NCI-H2029 (cell line): ENCODE results near the gene CREB5.
"Not testable (repeated sequence)": the region's sequence is repeated elsewhere in the genome, so short reads cannot be mapped to it uniquely, and the experiment has no call there.

Experiments used
- DNase-seq: peaks from one replicate; lab custom pipeline; 2025; lab: John Stamatoyannopoulos, UW

The CREB5 gene

GRCh38 chr7:28784171-28784902, 372.0 kb downstream of the CREB5 start:
- DNase-seq, result no peak

DNA sequence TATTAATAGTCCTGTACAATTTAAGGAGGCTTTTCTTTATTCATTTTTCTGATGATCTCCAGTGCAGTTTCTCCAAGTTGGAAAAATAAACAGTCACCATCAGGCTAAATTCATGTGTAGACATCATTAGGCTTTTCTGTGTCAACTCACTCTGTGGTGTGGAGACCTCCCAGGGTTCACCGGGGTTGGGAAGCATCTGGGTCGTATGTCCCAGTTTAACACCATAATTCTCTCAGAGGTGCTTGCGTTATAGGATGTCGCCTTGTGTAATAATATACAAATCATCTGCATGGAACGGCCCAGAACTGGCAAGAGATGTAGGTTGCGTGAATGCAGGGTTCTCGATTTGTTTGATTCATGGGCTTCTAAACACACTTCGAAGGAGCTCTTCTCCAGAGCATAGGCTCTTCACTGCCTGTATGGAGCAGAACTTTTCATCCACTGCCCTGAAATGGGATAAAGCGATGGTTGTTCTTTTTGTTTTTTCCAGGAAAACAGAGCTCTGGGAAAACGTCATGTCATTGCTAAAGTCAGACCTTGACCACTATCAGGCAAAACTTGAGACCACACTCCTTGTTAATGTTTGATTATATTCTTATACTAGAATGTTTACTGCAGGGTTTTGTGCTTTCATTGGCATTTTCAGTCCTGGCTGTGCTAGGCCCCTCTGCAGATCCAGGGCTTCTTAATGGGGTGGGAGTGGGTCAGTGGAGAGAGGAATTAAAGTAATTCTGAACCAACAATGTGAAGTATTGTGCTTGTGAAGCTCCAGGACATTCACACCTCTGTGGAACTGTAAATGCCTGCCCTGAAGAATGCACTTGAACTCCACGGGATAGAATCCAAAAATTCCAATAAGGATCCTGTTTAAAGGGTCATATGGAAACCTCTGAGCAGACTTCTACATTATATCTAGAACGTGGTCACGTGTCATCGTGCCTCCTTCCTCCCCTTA, 373.0 kb downstream of the CREB5 start:
- no peak for DNase-seq

DNA sequence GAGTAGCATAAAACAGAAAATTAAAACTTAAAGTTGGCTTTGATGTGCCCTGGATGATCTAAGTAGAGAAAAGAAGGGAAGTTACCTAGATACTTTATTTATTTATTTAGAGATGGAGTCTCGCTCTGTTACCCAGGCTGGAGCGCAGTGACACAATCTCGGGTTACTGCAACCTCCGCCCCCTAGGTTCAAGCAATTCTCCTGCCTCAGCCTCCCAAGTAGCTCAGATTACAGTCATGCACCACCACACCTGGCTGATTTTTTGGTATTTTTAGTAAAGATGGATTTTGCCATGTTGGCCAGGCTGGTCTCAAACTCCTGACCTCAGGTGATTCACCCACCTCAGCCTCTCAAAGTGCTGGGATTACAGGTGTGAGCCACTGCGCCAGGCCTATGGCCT, 373.8 kb downstream of the CREB5 start:
- DNase-seq, result not testable (repeated sequence)

DNA sequence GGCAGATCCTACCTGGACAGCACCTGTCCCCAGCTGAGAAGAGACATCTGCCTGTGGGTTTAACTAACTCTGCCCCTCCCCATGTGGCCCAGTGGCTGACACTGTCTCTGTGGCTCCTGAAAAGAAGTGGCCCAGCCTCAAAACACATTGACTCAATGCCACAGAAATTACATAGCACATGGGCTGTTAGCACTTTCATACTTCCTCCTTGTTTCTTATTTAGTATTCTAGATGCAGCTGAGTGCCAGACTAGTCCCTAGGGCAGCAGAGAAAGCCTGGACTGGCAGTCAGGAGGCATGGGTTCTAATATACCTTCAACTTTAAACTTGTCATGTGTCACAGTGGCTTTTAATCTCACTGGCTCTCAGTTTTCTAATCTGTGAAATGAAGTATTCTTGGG, 374.8 kb downstream of the CREB5 start:
- DNase-seq, result no peak

DNA sequence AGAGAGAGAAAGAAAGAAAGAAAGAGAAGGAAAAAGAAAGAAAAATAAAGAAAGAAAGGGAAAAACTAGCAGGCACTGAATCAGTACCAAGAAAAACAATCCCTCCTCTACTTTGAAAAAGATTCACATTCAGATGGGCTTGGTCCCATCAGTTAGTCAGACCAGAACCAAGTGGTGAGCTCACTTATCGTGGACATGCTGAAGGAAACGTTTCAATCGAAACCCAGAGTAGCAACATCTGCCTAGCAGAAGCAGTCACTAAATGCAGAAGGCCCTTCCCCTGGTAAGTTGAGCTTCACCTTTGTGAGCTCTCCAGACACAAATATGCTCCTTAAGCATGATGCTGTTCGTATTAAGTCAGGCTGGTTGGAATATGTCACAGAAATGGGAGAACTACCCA, 378.1 kb downstream of the CREB5 start:
- no peak for DNase-seq

DNA sequence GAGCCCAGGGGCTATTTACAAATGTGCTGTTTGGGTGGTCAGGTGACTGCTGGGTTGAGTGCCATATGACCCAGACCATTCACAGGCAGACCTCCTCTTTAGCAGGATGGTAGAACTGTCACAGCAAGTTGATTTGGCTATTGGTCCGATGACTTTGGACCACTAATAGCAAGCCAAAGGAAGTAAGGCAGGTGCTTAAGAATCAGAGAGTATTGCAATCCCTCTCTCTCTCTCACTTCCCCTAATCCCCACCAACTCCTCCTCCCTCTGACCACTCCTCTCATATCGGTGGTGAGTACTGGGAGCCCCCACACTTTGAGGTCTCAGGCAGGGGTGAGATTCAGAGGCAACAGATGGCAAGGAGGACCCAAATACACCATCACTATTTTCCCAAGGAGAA, 380.5 kb downstream of the CREB5 start:
- DNase-seq, result no peak

DNA sequence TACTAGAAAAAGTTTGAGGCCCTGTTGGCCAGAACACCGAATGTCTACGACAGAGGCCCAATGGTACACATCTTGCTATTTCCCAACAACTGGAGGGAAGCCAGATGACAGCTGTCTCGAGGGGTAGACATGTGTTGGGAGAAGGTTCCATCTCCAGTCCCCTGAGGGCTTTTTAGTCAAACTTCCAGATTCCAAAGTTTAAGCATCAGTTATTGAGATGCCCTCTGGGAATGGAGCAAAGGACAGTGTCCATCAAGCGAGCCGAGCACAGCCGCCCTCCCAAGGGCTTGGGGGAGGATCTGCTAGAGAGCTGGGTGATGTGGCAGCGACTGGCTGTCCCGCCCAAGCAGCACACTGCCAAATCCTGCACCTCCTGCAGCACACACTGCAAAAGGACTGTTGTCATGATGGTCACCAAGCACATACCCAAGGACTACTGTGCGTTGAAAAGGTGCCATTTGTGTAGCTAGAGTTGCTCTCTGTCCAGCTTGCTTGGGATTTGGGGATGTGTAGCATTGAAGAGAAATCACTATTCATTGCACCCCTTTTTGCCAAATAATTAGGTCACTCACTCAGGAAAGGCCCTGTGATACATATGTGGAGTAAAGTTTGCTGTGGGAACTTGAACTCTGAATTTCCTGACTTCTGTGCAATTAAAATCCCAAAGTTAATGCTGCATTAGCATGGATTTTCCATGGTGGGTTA, 381.2 kb downstream of the CREB5 start:
- no peak for DNase-seq

DNA sequence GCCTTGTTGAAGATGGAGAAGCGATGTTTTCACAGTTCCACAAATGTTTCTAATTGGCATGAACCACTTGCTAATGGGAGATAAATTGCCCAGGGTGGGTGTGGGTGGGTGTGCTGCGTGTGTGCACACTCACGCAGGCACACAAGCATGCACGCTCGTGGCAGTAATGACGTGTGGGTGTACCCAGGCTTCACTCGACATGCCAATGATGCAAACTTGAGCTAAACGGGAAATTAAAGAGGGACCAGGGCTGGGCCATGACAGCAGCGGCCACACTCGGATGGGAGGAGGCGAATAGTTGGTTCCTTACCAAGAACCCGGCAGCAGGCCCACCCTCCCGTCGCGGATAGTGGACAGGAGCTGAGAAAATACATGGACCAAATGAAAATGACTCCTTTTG, 386.0 kb downstream of the CREB5 start:
- DNase-seq, result no peak

- DNase-seq, result no peak
Observed at GRCh38 chr7:28799619-28800018, 387.3 kb downstream of the CREB5 start.

- DNase-seq, result no peak
Observed at GRCh38 chr7:28800150-28800549, 387.8 kb downstream of the CREB5 start.

DNA sequence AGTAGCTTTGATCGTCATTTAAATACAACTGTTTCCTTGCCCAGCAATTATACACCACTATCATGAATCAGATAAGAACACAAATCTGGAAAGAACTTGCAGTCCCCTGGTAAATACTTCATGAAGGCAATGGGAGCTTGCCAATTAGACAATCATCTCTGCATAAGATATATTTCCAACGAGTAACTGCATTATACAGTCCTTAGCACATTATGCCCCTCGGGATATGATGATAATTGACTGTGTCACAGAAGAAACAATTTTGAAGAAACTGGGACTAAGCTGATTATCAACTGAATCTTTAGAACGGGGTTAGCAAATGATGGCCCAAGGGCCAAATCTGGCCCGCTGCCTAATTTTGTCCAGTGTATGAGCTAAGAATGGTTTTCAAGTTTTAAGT, 390.1 kb downstream of the CREB5 start:
- no peak for DNase-seq

DNA sequence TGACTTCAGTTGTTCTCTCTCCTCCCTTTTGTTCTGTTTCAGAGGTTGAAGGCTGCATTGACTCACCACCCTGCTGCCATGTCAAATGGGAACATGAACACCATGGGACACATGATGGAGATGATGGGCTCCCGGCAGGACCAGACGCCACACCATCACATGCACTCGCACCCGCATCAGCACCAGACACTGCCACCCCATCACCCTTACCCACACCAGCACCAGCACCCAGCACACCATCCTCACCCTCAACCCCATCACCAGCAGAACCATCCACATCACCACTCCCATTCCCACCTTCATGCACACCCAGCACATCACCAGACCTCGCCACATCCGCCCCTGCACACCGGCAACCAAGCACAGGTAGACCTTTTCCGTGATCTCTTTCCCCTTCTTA, 391.8 kb downstream of the CREB5 start:
- DNase-seq, result no peak

DNA sequence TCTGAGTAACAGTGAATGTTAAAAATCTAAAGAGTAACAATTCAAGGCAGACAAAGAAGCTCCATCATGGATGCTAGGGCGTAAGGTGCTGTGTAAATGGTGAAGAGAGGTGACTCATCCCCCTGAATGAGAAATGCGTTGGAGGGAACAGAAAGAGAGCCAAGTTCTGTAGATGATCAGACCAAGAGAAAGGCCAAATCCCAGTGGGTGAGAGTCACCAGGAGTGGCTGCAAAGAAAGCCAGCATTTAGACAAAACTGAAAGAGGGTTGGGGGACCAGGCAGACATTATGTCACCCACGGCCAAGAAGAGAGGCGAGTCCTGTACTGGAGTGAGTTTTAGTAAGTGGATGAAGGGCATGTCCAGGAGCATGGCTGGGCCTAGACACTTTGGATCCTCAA, 392.7 kb downstream of the CREB5 start:
- DNase-seq, result no peak

DNA sequence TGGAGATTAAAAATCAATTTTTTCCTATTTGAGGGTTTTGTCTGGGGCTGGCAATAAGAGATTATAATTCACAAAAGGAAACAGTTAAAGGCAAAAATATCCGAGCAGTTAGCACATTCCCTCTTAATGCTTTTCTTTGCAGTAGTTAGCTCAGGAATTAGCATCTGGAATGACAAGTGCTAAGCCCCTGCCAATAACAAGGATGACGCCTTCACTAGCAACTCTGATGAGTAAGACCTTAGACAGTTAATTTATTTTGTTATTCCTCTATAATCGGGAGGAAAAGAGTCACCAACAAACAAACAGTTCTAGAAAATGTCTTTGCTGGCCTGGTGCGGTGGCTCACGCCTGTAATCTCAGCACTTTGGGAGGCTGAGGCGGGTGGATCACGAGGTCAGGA, 394.5 kb downstream of the CREB5 start:
- no peak for DNase-seq

DNA sequence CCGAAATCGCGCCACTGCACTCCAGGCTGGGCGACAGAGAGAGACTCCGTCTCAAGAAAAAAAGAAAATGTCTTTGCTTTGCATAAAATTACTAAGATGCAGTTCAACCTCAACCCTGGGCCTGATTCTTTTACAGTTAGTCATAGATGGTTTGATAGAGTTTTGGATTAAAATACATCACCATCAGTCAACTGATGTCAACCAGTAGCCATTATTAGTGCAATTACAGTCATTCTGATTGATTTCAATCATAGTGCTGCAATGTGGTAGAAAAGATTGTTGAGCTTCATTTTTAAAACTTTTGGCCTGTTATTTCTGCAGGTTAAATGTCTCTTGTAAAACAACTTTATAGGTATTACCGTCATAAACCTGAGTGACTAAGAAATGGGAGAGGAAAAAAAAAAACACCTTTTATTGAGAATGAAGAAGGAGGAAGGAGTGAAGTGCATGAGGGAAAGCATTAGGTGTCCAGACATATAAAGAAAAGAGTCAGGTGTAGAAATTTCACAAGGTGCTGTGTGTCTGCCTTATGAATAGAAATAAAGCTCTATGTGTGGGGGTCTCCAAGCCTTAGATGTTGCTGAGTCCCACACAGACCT, 395.2 kb downstream of the CREB5 start:
- DNase-seq, result no peak

GRCh38 chr7:28808796-28809533, 396.6 kb downstream of the CREB5 start:
- no peak for DNase-seq

DNA sequence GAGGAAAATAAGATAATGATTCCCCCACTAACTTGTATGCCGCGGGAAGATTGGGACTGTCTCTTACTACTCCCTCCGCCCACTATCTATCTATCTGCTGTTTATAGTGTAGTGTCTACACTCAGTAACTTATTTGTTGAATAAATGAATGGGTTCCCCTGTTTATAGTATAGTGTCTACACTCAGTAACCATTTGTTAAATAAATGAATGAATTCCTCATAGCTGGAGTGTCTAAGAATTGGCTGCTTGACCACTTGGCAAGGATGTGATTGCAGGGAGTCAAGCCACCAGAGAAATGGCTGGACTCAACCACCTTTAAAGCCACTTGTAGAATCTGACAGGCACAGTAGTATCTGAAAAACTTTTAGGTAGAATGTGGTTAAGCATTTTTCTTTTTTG, 398.7 kb downstream of the CREB5 start:
- DNase-seq, result no peak

DNA sequence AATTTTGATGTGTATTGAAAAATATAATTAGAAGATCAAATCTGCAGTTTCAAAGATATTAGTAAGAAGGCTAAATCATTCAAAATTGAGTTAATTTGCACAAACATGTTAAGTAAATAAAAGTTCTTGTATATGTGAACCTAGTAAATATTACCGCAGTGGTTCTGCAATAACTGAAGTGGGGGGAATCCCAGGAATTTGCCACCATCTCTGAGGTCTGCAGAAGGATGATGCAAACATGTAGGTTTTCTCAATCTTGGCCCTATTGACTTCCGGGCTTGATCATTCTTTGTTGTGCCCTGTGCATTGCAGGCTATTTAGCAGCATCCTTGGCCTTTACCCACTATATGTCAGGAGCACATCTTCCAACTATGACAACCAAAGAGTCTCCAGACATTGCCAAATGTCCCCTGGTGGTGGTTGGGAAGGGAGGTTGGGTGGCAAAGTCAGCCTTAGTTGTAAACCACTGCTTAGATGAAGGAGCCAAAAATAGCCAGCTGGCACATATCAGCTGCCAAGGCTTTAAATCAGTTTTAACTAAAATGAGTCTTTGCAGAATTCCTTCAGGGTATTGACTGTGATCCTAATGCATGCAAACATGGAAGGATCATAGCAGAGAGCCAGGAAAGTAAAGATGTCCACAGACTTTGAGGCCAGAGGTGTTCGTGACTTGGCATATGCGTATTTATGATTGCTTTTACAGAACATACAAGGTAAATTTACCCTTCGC, 399.5 kb downstream of the CREB5 start:
- no peak for DNase-seq

- DNase-seq, result peak; percentile 13
Observed at GRCh38 chr7:28812616-28813015, 400.3 kb downstream of the CREB5 start.

DNA sequence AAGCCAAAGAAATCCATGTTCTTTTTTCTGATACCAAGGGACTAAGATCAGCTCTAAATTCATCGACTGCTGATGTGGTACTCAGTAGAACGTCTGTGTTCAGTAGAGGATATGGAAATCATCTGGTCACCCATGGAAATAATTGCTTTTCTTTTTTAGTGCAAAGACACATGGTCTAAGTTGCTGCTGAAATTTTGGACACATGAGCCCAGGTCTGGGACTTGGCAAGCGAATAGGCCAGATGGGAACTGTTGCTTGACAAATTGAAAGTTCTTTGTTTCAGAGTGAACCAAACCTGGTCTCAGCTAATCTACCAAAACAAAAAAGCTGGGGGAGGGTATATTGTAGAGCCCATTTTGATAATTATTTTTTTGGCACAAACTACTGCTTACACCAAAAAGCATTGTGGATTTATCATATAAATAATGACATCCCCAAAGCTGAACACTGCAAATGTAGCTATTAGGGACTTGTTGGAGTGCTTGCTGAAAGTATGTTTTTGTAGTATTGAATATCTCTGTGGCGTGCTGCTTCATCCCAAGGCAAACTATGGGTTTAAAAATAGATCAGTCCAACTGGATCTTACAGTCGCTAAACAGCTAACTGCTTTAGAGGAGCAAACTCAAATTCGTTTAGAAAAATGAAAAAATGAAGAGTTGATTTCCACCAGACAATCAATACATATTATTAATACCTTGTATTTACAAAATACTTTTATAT, 401.1 kb downstream of the CREB5 start:
- no peak for DNase-seq
